ENCODE measurements around the gene GLG1. TPM values are rescaled to one million over a fixed set of nuclear protein-coding genes. Genes with fewer than 3 reads are reported as not detected.
A peak's percentile ranks its signal among the peaks of the same experiment; 100 is the strongest.

Gene GLG1
- total and polyA plus RNA-seq, 5 donors: 46.8 to 109 (median 98.6) TPM

DNA sequence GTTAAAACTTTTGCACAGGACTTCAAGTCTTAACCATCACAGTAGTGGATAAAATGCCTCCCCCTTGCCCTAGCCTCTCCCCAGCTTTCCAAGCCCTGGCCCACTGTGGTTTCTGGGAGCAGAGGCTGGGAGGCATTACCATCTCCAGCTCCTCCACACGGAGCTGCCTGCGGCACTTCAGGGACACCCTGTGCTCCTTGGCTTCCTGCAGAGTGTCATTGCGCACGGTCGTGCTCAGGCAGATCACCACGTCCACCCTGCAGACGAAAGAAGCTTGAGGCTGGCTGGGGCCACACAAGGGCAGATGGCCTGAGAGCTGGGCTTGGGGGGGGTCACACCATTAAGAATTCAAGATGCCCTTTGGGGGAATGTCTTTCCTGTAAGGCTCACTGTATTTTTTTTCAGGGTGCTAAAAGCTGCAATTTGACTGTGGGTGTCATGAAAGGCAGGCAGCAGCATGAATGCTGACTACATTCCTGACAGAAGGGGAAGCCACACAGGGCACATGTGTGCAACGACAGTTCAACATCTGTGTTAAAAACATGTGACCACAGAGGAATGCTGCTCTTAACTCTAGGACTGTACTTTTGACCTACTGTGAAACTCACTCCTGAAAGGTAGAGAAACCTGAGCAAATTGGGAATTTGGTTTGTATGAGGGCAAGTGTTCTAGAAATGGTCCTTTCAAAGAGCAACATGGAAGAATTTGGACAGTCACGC lies 137.9 kb downstream of the GLG1 start:
- no peaks in the 10 kb centered on the region for H3K4me1 ChIP-seq (ENCODE audit: control insufficient read depth, insufficient read depth, low read length)
- 89% methylated on average over 9 of the region's 9 CpGs for WGBS
- DNase-seq (no peak), ATAC-seq (no peak)
- intact Hi-C loops (cut with DNase I): no loop called here
- no peak overlapping the region for H3K4me3 ChIP-seq (ENCODE audit: low read length)
- H3K9me3 ChIP-seq (ENCODE audit: control insufficient read depth, low read length): no peaks in the 10 kb centered on the region
- H3K27ac ChIP-seq (ENCODE audit: low read length): no peak overlapping the region
- no peaks in the 10 kb centered on the region for H3K27me3 ChIP-seq (ENCODE audit: control insufficient read depth, insufficient read depth)

DNA sequence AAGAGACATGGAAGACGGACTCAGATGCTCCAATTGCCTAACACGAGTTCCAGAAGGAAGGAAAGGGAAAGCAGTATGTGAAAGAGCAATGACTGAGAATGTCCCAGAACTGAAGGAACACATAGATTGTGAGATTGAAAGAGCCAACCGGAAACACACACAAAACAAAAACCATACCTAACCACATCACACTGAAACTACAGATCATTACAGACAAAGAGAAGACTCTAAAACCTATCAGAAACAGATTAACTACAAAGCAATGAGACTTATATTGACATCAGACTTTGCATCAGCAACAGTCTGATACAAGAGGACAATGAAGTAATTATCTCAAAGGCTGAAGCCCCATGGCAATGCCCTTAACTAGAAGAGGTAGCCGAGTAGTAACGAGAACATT lies 140.0 kb downstream of the GLG1 start:
- Histone ChIP-seq H3K4me3 (ENCODE audit: low read length) (no peak overlapping the region), H3K9me3 (ENCODE audit: control insufficient read depth, low read length) (no peaks in the 10 kb centered on the region), H3K4me1 (ENCODE audit: control insufficient read depth, insufficient read depth, low read length) (no peaks in the 10 kb centered on the region), H3K27ac (ENCODE audit: low read length) (no peak overlapping the region), H3K27me3 (ENCODE audit: control insufficient read depth, insufficient read depth) (no peaks in the 10 kb centered on the region)
- 94% methylated on average over 5 of the region's 5 CpGs for WGBS
- ATAC-seq (no peak), DNase-seq (no peak)
- intact Hi-C loops (cut with DNase I): no loop called here

DNA sequence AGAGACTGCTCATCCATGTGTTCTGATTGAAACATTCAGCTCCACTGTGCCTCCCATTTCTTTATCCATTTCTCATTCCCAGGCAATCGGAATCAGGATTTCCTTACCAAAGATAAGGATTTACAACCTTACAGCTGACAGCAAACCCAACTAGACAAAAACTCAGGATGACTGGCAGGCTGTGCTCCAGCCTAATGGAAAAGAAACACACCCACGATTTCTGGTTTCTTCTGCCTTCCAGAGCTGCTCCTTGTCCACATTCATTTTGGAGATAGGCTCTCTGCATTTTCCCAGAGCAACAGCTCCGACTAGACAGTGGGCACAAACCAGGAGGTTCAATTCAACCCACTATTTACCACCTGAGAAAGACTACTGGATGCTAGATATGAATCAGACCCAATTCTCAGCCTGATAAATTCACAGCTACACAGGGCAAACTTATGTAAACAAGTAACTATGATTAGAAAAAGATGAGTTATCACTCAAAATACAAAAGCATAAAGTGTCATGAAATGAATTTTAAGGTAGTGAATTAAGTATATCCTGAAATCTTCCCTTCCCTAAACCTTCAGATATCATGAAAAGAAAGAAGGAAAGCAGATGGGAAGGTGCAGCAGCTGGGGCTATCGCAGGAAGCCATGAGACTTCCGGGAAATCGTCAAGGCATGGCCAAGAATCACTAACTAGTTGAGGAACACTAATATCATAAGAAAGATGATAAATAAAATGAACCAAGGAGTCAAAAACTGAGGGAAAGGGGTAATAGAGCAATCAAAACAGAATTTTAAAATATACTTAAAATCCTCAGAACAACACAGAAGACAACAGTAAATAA lies 140.8 kb downstream of the GLG1 start:
- Histone ChIP-seq H3K4me1 (ENCODE audit: control insufficient read depth, insufficient read depth, low read length) (no peaks in the 10 kb centered on the region), H3K27ac (ENCODE audit: low read length) (no peak overlapping the region), H3K27me3 (ENCODE audit: control insufficient read depth, insufficient read depth) (no peaks in the 10 kb centered on the region), H3K9me3 (ENCODE audit: control insufficient read depth, low read length) (no peaks in the 10 kb centered on the region), H3K4me3 (ENCODE audit: low read length) (no peak overlapping the region)
- peak in 2 of 3 donors; percentile 56 to 64 for DNase-seq
- 70% methylated on average over 6 of the region's 6 CpGs for WGBS
- intact Hi-C loops (cut with DNase I): no loop called here
- ATAC-seq: peak in 1 of 2 donors; percentile 57

DNA sequence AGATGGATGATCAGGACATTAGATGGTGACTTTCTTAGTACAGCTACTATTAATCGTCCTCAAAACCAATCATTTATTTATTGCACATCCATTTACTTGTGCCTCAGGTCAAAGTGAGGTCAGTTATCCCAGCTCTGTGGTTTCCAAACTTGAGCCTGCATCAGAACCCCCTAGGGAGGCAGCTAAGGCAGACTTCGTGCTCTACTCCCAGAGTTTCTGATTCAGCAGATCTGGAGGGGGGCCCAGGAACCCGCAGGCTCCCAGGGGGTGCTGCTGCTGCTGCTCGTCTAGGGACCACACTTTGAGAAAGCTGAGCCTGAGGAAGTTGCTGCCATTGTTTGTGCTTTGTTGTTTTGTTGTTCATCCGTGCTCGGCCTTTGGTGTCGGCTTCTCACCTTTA lies 141.6 kb downstream of the GLG1 start:
- Histone ChIP-seq H3K27me3 (ENCODE audit: control insufficient read depth, insufficient read depth) (no peaks in the 10 kb centered on the region), H3K4me1 (ENCODE audit: control insufficient read depth, insufficient read depth, low read length) (no peaks in the 10 kb centered on the region), H3K9me3 (ENCODE audit: control insufficient read depth, low read length) (no peaks in the 10 kb centered on the region), H3K4me3 (ENCODE audit: low read length) (no peak overlapping the region), H3K27ac (ENCODE audit: low read length) (no peak overlapping the region)
- DNase-seq (peak in 2 of 3 donors; percentile 51 to 57), ATAC-seq (peak in 1 of 2 donors; percentile 65)
- 78% methylated on average over 7 of the region's 7 CpGs for WGBS
- intact Hi-C loops (cut with DNase I): no loop called here

DNA sequence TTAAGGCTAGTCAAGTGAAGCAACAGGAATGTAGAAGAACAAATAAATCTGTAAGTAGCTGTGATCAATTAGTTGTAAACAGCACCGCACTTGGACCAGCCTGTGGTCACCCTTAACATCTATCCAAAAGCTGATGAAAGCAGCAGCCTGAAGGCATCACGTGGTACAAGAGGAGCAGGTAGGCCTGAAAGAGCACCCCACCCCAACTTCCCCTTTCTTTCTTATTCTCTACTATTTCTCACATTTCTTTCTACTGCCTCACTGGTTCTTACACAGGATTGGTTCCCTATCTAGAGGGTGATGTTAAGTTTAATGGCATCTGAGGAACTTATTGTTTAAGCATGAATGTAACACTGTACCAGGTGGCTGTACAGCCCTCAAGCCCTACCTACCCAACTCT lies 143.0 kb downstream of the GLG1 start:
- DNase-seq (no peak), ATAC-seq (no peak)
- no peaks in the 10 kb centered on the region for H3K4me1 ChIP-seq (ENCODE audit: control insufficient read depth, insufficient read depth, low read length)
- no peak overlapping the region for H3K27ac ChIP-seq (ENCODE audit: low read length)
- intact Hi-C loops (cut with DNase I): no loop called here
- no peak overlapping the region for H3K4me3 ChIP-seq (ENCODE audit: low read length)
- WGBS: 96% methylated on average over 2 of the region's 2 CpGs
- H3K9me3 ChIP-seq (ENCODE audit: control insufficient read depth, low read length): no peaks in the 10 kb centered on the region
- H3K27me3 ChIP-seq (ENCODE audit: control insufficient read depth, insufficient read depth): no peaks in the 10 kb centered on the region

DNA sequence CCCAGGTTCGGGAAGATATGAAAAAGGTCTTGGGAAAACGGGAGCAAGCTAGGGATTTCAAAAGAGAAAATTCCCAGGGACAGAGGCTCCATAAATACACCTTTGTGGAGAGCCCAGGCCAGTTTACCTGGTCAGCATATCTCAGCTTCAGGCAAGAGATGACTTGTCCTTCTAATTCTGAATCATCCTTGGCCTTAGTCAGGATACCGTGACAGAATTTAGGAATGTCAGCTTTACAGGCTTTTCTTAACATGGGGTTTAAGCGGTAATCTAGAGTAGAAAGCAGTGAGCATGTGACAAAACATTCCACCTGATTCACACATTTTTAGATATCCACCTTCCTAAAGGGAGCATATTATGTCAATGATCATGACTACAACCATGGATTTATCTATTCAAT lies 144.6 kb downstream of the GLG1 start:
- Histone ChIP-seq H3K4me1 (ENCODE audit: control insufficient read depth, insufficient read depth, low read length) (no peaks in the 10 kb centered on the region), H3K9me3 (ENCODE audit: control insufficient read depth, low read length) (no peaks in the 10 kb centered on the region), H3K27me3 (ENCODE audit: control insufficient read depth, insufficient read depth) (no peaks in the 10 kb centered on the region), H3K4me3 (ENCODE audit: low read length) (no peak overlapping the region), H3K27ac (ENCODE audit: low read length) (no peak overlapping the region)
- no peak for DNase-seq
- intact Hi-C loops (cut with DNase I): no loop called here
- ATAC-seq: no peak
- WGBS: 96% methylated on average over 4 of the region's 4 CpGs

DNA sequence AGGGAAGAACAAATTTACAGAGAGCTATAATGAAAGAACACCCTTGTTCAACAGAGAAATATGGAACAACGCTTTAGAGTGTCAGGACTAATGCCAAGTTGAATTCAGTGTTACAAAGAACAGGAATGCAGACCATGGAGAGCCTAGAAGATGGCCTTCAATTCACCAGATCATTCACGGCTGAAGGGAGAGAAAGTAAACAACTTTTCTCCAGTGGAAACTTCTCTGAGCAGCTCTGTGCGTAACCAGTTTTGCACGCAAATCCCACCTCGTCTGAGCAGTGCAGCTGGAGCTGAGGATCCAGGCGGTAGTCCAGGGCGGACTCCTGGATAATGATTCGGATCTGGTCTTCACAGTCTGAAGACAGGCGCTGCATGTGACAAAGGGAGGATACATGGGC lies 145.1 kb downstream of the GLG1 start:
- ATAC-seq (no peak), DNase-seq (no peak)
- H3K27me3 ChIP-seq (ENCODE audit: control insufficient read depth, insufficient read depth): no peaks in the 10 kb centered on the region
- H3K4me1 ChIP-seq (ENCODE audit: control insufficient read depth, insufficient read depth, low read length): no peaks in the 10 kb centered on the region
- intact Hi-C loops (cut with DNase I): no loop called here
- H3K4me3 ChIP-seq (ENCODE audit: low read length): no peak overlapping the region
- WGBS: 91% methylated on average over 9 of the region's 9 CpGs
- H3K9me3 ChIP-seq (ENCODE audit: control insufficient read depth, low read length): no peaks in the 10 kb centered on the region
- H3K27ac ChIP-seq (ENCODE audit: low read length): no peak overlapping the region

DNA sequence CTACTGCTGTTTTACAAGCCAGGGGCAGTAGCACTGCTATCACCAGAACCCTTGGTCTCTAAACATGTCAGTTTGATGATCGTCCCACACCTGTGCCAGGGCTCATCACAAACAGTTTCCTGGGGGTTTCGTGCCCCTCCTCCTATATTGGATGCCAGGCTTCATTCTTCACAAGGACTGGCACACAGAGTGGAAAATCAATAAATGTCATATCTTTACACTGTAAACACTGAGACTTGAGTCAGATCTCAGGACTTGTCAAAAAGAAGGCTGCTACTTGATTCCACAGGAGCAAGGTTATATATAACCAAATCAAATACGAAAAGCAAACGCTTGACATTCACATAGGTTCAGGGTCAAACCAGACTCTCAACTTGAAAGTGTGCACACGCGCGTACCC lies 146.4 kb downstream of the GLG1 start:
- WGBS: 94% methylated on average over 7 of the region's 7 CpGs

DNA sequence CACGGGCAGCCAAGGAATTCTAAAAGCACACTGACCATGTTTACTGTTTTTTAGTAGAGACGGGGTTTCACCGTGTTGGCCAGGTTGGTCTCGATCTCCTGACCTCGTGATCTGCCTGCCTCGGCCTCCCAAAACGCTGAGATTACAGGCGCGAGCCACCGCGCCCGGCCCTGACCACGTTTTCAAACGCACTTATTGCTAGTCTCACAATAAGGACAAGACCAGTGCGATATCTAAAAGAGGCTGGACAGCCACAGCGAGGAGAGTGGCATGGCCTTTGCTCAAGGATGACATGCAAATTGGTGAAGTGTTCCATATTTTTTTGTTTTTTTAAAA lies 150.7 kb downstream of the GLG1 start:
- no peaks in the 10 kb centered on the region for H3K9me3 ChIP-seq (ENCODE audit: control insufficient read depth, low read length)
- no peaks in the 10 kb centered on the region for H3K27me3 ChIP-seq (ENCODE audit: control insufficient read depth, insufficient read depth)
- no peak overlapping the region for H3K4me3 ChIP-seq (ENCODE audit: low read length)
- intact Hi-C loops (cut with DNase I): no loop called here
- DNase-seq (no peak), ATAC-seq (no peak)
- 95% methylated on average over 16 of the region's 16 CpGs for WGBS
- no peaks in the 10 kb centered on the region for H3K4me1 ChIP-seq (ENCODE audit: control insufficient read depth, insufficient read depth, low read length)
- no peak overlapping the region for H3K27ac ChIP-seq (ENCODE audit: low read length)

More for the DNA sequence above, 146.4 kb downstream of the GLG1 start:
- Histone ChIP-seq H3K27ac (ENCODE audit: low read length) (no peak overlapping the region), H3K27me3 (ENCODE audit: control insufficient read depth, insufficient read depth) (no peaks in the 10 kb centered on the region), H3K9me3 (ENCODE audit: control insufficient read depth, low read length) (no peaks in the 10 kb centered on the region), H3K4me1 (ENCODE audit: control insufficient read depth, insufficient read depth, low read length) (no peaks in the 10 kb centered on the region), H3K4me3 (ENCODE audit: low read length) (no peak overlapping the region)
- DNase-seq (no peak), ATAC-seq (no peak)
- intact Hi-C loops (cut with DNase I): no loop called here

DNA sequence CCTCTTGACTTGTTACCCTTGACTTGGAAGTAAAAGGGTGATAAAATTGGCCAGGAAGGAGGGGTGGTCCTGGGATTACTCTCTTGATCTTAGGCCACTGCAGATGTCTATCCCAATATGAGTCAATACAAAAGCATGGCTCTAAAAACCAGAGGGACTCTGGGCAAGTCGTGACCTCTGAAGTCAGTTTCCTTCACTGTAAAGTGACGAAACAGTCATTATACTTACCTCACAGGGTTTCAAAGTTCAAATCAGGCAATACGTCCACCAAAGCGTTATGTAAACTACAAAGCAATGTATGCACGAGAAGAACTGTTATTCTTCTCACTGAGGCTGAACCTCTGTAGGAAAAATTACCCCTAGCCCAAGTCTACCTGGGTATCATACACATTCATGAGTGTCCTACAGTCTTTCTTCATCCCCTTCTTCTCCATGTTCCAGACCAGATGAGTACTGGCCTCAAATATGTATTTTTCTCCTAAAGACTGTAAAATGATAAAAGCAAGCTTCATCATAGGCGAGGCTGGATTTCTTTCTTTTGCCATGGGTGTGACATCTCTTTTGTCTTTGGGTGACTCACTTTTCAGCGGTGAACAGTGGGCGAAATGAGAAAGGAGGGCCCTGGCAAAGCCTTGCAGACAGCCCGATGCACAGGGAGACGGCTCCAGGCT lies 151.2 kb downstream of the GLG1 start:
- DNase-seq: no peak
- Histone ChIP-seq H3K27me3 (ENCODE audit: control insufficient read depth, insufficient read depth) (no peaks in the 10 kb centered on the region), H3K4me1 (ENCODE audit: control insufficient read depth, insufficient read depth, low read length) (no peaks in the 10 kb centered on the region), H3K27ac (ENCODE audit: low read length) (no peak overlapping the region), H3K9me3 (ENCODE audit: control insufficient read depth, low read length) (no peaks in the 10 kb centered on the region), H3K4me3 (ENCODE audit: low read length) (no peak overlapping the region)
- intact Hi-C loops (cut with DNase I): no loop called here
- ATAC-seq: no peak
- 87% methylated on average over 10 of the region's 10 CpGs for WGBS

DNA sequence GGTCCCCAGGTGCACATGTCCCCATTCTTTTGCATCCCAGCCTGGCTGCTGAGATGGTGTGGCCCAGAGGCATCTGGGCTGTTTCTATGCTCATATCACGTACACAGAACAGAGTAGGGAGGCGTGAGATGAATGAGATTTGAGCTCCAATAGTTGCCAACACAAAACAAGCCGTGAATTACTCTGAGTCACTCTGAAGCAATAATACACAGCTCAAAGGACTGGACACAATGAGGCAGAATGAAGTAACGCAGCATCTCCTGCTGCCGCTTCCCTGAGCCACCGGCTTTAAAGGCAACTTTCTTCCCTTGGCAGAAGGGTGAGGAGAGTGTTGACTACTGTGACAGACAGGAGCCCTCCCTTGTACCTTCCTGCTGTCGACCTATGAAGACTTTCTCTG lies 151.7 kb downstream of the GLG1 start:
- Histone ChIP-seq H3K27ac (ENCODE audit: low read length) (no peak overlapping the region), H3K4me1 (ENCODE audit: control insufficient read depth, insufficient read depth, low read length) (peaks cover under 1% of the 10 kb centered on the region), H3K27me3 (ENCODE audit: control insufficient read depth, insufficient read depth) (no peaks in the 10 kb centered on the region), H3K4me3 (ENCODE audit: low read length) (no peak overlapping the region), H3K9me3 (ENCODE audit: control insufficient read depth, low read length) (no peaks in the 10 kb centered on the region)
- WGBS: 75% methylated on average over 7 of the region's 7 CpGs
- DNase-seq (no peak), ATAC-seq (no peak)
- intact Hi-C loops (cut with DNase I): no loop called here

Data from right cardiac atrium (tissue), 5 donors.